Inferior parietal cortex (tissue), 1 donor: Measurements from ENCODE around the gene ATP6V0E1.

ENCODE experiments used
- DNase-seq: peaks from one replicate; pipeline ENCODE4 v3.0.0-alpha.2; 2016; ENCODE audit errors: extremely low spot score

The ATP6V0E1 gene

DNA sequence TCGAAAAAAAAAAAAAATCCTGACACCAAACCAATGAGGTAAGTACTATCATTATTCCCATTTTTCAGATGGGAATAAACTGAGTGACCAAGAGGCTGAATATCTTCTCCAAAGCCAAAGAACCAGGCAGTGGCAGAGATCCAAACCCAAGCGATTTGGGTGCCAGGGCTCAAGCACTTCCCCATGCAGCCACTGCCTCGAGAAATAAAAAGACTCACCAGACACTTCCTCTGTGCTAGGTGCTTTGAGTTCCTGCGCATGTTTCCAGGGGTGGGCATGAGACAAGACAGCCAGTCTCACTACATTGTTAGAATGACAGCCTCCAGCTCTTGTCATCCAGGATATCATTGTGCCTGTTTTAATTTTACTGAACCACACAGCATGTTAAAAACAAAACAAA is 26.6 kb upstream of the ATP6V0E1 start:
- no peak for DNase-seq

DNA sequence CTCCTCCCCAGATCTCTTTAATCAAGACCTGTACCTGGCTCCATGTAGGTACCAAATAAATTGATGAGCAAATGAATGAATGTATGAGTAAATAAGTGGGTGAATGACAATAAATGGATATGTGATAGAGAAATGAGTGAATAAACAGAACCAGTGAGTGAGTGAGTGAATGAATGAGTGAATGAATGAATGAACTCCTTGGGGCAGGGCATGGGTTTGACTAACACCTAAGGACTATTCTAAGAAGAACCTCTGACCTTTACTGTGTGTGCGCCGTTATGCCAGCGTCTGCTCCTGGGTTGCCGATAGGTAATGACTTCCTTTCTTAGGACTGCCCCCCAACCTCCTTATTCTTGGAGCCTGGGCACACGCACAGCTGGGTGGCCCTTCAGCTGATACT is 26.1 kb upstream of the ATP6V0E1 start:
- no peak for DNase-seq

GRCh38 chr5:172958331-172959046 is 25.1 kb upstream of the ATP6V0E1 start:
- no peak for DNase-seq

- DNase-seq: no peak
Observed at GRCh38 chr5:172959824-172960799, 23.5 kb upstream of the ATP6V0E1 start.

GRCh38 chr5:172969921-172970320 is 13.7 kb upstream of the ATP6V0E1 start:
- no peak for DNase-seq

GRCh38 chr5:172971482-172971881 is 12.1 kb upstream of the ATP6V0E1 start:
- no peak for DNase-seq

GRCh38 chr5:172972552-172972951 is 11.0 kb upstream of the ATP6V0E1 start:
- DNase-seq: no peak

DNA sequence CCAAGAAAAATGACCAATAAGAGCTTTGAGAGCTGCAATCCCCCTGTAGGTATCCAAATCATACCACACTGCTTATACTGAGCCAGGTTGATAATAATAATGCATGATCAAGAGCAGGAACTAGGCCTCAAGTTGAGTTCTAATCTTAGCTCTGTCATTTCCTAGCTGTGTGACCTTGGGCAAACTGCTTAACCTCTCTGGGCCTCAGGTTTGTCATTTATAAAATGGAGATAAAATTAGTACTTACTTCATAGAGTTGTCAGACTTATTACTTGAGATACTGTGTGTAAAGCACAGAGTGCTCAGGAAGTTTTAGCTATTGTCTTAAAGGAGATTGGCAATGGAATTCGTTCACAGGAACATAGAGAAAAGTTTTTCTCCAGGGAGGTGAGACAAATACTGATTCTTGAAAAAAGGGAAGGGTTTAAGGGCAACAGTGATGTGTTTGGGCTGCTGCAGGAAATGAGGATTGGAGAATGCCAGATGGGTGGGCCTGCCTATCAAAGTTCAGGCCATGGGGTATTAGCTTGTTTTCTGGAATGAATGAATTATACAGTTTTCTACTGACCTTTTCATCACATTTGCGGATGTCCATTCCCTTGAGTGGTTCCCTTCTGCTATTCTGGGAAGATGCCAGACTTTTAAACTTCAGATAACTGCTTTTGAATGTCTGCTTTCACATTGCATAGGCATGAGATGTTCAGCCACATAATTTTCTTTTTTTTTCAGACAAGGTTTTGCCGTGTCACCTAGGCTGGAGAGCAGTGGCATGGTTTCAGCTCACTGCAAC is 10.2 kb upstream of the ATP6V0E1 start:
- DNase-seq: no peak

DNA sequence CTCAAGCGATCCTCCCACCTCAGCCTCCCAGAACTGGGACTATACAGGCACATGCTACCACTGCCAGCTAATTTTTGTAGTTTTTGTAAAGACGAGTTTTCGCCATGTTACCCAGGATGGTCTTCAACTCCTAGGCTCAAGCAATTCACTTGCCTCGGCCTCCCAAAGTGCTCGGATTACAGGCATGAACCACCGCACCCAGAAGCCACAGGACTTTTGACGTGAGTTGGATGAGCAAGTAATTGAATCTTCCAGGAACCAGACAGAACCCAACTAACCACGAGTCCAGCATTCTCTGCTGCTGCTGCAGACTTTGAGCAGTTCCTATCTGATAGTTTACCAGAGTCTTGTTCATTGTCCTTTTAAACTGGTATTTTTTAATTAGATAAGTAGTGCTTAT is 9.6 kb upstream of the ATP6V0E1 start:
- DNase-seq: no peak

DNA sequence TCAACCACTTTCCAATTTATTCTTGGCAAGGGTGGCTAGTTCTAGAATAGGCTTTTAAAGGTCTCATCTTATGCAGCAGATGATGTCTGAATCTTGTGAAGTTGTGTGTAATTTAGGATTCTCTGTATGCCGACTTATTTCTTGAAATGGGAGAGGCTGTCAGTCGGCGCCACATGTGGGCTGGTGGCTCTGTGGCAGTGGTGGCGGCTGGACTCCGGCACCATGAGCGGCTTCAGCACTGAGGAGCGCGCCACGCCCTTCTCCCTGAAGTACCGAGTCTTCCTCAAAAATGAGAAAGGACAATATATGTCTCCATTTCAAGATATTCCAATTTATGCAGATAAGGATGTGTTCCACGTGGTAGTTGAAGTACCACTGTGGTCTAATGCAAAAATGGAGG is 8.3 kb upstream of the ATP6V0E1 start:
- DNase-seq: no peak

DNA sequence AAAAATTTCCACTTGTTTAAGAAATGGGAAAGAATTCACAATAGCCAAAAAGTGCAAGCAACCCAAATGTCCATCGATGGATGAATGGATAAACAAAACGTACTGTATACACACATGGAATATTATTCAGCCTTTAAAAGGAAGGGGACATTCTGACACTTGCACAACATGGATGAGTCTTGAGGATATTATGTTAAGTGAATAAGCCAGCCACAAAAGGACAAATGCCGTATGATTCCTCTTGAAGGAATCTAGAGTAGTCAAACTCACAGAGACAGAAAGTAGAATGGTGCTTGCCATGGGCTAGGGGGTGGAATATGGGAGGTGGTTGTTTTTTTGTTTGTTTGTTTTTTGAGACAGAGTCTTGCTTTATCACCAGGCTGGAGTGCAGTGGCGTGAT is 3.8 kb upstream of the ATP6V0E1 start:
- DNase-seq: no peak

DNA sequence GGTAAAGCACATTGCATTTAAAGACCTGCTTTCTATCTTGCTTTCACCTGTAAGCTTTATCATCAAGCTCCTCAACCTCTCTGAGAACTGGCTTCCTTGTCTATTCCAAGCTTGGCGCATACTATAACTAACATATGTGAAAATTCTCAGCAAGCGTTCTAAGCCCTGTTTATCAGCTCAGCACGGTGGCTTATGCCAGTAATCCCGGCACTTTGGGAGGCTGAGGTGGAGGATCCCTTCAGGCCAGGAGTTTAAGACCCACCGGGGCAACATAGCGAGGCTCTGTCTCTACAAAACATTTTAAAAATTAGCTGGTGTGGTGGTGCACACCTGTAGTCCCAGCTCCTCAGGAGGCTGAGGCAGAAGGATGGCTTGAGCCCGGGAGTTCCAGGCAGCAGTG is 1.6 kb upstream of the ATP6V0E1 start:
- DNase-seq: no peak

GRCh38 chr5:172984244-172984953 is 828 bp downstream of the ATP6V0E1 start:
- DNase-seq: peak; percentile 66

DNA sequence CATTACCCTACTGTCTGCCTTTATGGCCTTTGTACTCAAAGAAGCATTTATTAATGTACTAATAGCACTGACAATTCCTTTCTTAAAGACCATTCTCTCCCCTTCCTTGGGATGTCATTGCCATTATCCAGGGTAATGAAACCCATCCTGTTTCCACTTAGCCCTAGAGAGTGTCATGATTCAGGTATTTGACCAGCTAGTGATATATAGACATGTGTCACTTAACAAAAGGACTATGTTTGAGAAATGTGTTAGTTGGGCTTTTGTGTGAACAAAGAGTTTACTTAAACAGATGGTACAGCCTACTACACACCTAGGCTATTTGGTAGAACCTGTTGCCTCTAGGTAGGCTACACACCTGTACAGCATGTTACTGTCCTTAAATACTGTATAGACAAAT is 2.0 kb downstream of the ATP6V0E1 start:
- DNase-seq: no peak

DNA sequence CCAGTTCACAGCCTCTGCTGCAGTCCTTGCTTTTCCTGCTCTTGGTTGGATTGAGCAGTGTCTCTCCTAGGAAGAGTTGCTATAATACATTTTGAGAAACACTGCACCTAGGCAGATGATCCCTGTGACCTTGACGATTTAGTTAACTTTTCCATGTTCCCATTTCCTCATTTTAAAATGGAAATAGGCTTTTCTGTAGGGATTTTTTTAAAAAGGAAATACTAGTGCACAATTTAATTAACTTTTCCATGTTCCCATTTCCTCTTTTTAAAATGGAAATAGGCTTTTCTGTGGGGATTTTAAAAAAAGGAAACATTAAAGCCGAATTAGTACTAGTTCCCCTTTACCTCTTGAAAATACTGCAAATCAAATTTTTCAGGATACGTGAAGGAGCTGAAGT is 4.7 kb downstream of the ATP6V0E1 start:
- DNase-seq: no peak

GRCh38 chr5:172990776-172991175 is 7.2 kb downstream of the ATP6V0E1 start:
- no peak for DNase-seq

GRCh38 chr5:172994405-172994804 is 10.8 kb downstream of the ATP6V0E1 start:
- no peak for DNase-seq

- DNase-seq: no peak
Observed at GRCh38 chr5:172999372-172999973, 15.9 kb downstream of the ATP6V0E1 start.

DNA sequence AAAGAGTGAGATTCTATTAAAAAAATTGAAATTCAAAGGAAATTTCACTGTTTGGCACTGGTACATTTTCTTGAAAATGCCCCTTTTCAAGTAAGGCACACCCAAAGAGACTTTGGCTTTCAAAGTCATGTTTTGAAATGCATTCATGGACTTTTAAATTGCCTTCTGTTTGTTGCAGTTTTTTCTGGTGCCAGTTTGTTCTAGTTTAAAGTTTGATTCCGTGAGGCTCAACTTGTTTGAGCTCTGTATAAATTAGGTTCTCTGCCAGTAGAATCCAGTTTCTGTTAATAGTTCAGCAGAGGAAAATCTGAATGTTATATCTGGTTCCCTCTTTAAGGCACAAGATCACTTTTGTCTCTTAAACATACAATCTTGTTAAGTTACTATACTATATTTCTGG is 16.4 kb downstream of the ATP6V0E1 start:
- no peak for DNase-seq

- DNase-seq: no peak
Observed at GRCh38 chr5:173001229-173001841, 17.8 kb downstream of the ATP6V0E1 start.

GRCh38 chr5:173003360-173003759 is 19.8 kb downstream of the ATP6V0E1 start:
- DNase-seq: no peak
